ENCODE measurements around the gene DCTN1. TPM values are rescaled to one million over a fixed set of nuclear protein-coding genes. Genes with fewer than 3 reads are reported as not detected.

The DCTN1 gene
- total and polyA plus RNA-seq, 8 donors: 65.8 to 181 (median 90.5) TPM

- Histone ChIP-seq H3K4me1 (peaks cover 4 to 18% (median 17%) of the 10 kb centered on the region in 4 donors), H3K4me3 (no peak overlapping the region), H3K9me3 (no peaks in the 10 kb centered on the region), H3K27ac (no peak overlapping the region), H3K36me3 (peaks cover 30 to 61% (median 59%) of the 10 kb centered on the region in 4 donors), H3K27me3 (no peaks in the 10 kb centered on the region)
- intact Hi-C loops (cut with DNase I; ENCODE audit: low total_unique reads): no loop called here
- TF ChIP-seq POLR2A (IDR thresholded peaks at IDR 0.05) (no peak), POLR2AphosphoS5 (IDR thresholded peaks at IDR 0.05) (no peak), CTCF (IDR thresholded peaks at IDR 0.05) (no peak), EP300 (IDR thresholded peaks at IDR 0.05) (no peak)
- WGBS, 5 donors: 74 to 92% (median 83%) methylated on average over 7 of the region's 7 CpGs
- no peak for DNase-seq
These were observed 45.4 kb upstream of the DCTN1 start for GRCh38 chr2:74425523-74425922.

- no peak for TF ChIP-seq CTCF (IDR thresholded peaks at IDR 0.05)
- no peak for TF ChIP-seq POLR2A (IDR thresholded peaks at IDR 0.05)
- no peak for TF ChIP-seq EP300 (IDR thresholded peaks at IDR 0.05)
- TF ChIP-seq POLR2AphosphoS5 (IDR thresholded peaks at IDR 0.05): no peak
- 77 to 83% (median 80%) methylated on average over 2 to 5 of the region's 5 CpGs for WGBS, 5 donors
- Histone ChIP-seq H3K4me3 (no peak overlapping the region), H3K27ac (no peak overlapping the region), H3K9me3 (no peaks in the 10 kb centered on the region), H3K36me3 (peaks cover 25 to 56% (median 54%) of the 10 kb centered on the region in 4 donors), H3K27me3 (no peaks in the 10 kb centered on the region), H3K4me1 (peaks cover 4 to 20% (median 19%) of the 10 kb centered on the region in 4 donors)
- intact Hi-C loops (cut with DNase I; ENCODE audit: low total_unique reads): no loop called here
- no peak for DNase-seq
These were observed 44.9 kb upstream of the DCTN1 start for GRCh38 chr2:74424995-74425406.

GRCh38 chr2:74424139-74424992, 44.3 kb upstream of the DCTN1 start:
- 66 to 84% (median 79%) methylated on average over 5 of the region's 5 CpGs for WGBS, 5 donors
- H3K4me1 ChIP-seq: peaks cover 4 to 20% (median 19%) of the 10 kb centered on the region in 4 donors

More at GRCh38 chr2:74424139-74424992, 44.3 kb upstream of the DCTN1 start:
- H3K27me3 ChIP-seq: no peaks in the 10 kb centered on the region
- H3K27ac ChIP-seq: no peak overlapping the region
- TF ChIP-seq CTCF (IDR thresholded peaks at IDR 0.05): no peak
- no peak for TF ChIP-seq POLR2AphosphoS5 (IDR thresholded peaks at IDR 0.05)
- no peak for TF ChIP-seq POLR2A (IDR thresholded peaks at IDR 0.05)
- no peak for TF ChIP-seq EP300 (IDR thresholded peaks at IDR 0.05)
- H3K36me3 ChIP-seq: peaks cover 19 to 50% (median 47%) of the 10 kb centered on the region in 4 donors
- no peaks in the 10 kb centered on the region for H3K9me3 ChIP-seq
- H3K4me3 ChIP-seq: no peak overlapping the region
- intact Hi-C loops (cut with DNase I; ENCODE audit: low total_unique reads): no loop called here
- DNase-seq: peak in 1 of 2 donors; percentile 12

All from stomach (tissue), 9 donors.